HEK293 (cell line): ENCODE results near the gene WDFY2.

ENCODE experiments used
- MYNN ChIP-seq: fragments of 450-650 bp; formaldehyde crosslinking; IDR thresholded peaks from 2 replicates; pipeline ENCODE4 v1.5.1; 2016; ENCODE audit warnings: missing biosample characterization, missing genetic modification characterization, borderline replicate concordance
- YY1 ChIP-seq: fragments of 450-650 bp; formaldehyde crosslinking; IDR thresholded peaks from 2 replicates; pipeline ENCODE4 v1.5.1; 2018; ENCODE audit warnings: missing biosample characterization, missing genetic modification characterization
- ZNF133 ChIP-seq: fragments of 450-650 bp; formaldehyde crosslinking; IDR thresholded peaks from 2 replicates; pipeline ENCODE4 v1.5.1; 2016; ENCODE audit warnings: missing biosample characterization, missing genetic modification characterization
- ZNF366 ChIP-seq: fragments of 450-650 bp; formaldehyde crosslinking; conservative IDR thresholded peaks from 2 replicates; pipeline ENCODE4 v1.5.1; 2016; ENCODE audit warnings: missing biosample characterization, missing genetic modification characterization
- ZSCAN23 ChIP-seq: fragments of 450-650 bp; formaldehyde crosslinking; IDR thresholded peaks from 2 replicates; pipeline ENCODE4 v1.5.1; 2016; ENCODE audit warnings: missing biosample characterization, missing genetic modification characterization
- TF ChIP-seq, protein P1 (sequence below): fragments of 450-650 bp; formaldehyde crosslinking; IDR thresholded peaks from 2 replicates; pipeline ENCODE4 v1.5.1; 2016; ENCODE audit warnings: missing biosample characterization, missing genetic modification characterization

DNA sequence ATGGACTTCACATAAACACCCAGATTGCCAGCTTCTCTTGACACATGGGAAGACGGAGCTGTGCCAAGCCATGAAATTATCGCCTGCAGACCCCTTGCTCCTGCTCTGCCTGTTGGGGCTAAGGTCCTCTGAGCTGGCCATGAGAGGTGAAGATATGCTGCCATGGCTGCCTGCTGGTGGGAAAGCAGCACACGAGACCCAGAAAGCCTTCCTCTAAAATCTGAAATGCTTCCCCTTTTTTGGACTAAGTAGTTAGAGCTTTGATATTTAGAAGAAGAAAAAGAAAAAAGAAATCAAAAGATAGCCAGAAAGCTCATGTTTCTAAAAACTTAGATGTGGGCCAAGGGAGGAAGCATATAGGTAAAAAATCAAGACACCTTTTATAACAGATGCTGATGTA is 11.2 kb downstream of the WDFY2 start:
- TF ChIP-seq, protein P1, sequence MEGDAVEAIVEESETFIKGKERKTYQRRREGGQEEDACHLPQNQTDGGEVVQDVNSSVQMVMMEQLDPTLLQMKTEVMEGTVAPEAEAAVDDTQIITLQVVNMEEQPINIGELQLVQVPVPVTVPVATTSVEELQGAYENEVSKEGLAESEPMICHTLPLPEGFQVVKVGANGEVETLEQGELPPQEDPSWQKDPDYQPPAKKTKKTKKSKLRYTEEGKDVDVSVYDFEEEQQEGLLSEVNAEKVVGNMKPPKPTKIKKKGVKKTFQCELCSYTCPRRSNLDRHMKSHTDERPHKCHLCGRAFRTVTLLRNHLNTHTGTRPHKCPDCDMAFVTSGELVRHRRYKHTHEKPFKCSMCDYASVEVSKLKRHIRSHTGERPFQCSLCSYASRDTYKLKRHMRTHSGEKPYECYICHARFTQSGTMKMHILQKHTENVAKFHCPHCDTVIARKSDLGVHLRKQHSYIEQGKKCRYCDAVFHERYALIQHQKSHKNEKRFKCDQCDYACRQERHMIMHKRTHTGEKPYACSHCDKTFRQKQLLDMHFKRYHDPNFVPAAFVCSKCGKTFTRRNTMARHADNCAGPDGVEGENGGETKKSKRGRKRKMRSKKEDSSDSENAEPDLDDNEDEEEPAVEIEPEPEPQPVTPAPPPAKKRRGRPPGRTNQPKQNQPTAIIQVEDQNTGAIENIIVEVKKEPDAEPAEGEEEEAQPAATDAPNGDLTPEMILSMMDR (tag by site-specific recombination) = no peak
- TF ChIP-seq ZSCAN23 (tag by site-specific recombination) = no peak
- TF ChIP-seq MYNN (tag by site-specific recombination) = no peak
- no peak for TF ChIP-seq ZNF133 (tag by site-specific recombination)
- no peak for TF ChIP-seq YY1 (tag by site-specific recombination)
- TF ChIP-seq ZNF366 = no peak
